NCI-H524 treated with DMSO at 0.1 percent for 48 hours (cell line): ENCODE results near the gene TMPRSS2.
"Not testable (repeated sequence)": the region's sequence is repeated elsewhere in the genome, so short reads cannot be mapped to it uniquely, and the experiment has no call there.

ENCODE experiments used
- DNase-seq: peaks from one replicate; lab custom pipeline; 2025; lab: John Stamatoyannopoulos, UW

Gene TMPRSS2

GRCh38 chr21:41425954-41426675, 81.8 kb downstream of the TMPRSS2 start, which contains the start of gene MX1:
Gene MX1, plus strand, starts transcription at chr21:41426239. Its CDS starts 5,832 bp downstream, at chr21:41432071.
- DNase-seq: no peak

- no peak for DNase-seq
Measured at GRCh38 chr21:41425588-41425953, 82.4 kb downstream of the TMPRSS2 start.

GRCh38 chr21:41423305-41423636, 84.7 kb downstream of the TMPRSS2 start:
- DNase-seq: not testable (repeated sequence)

GRCh38 chr21:41422546-41423304, 85.2 kb downstream of the TMPRSS2 start:
- DNase-seq: no peak

GRCh38 chr21:41420998-41421397, 87.0 kb downstream of the TMPRSS2 start:
- DNase-seq: not testable (repeated sequence)

GRCh38 chr21:41419921-41420862, 87.8 kb downstream of the TMPRSS2 start:
- no peak for DNase-seq

- DNase-seq: no peak
Measured at GRCh38 chr21:41418956-41419680, 88.8 kb downstream of the TMPRSS2 start.

GRCh38 chr21:41418393-41418792, 89.6 kb downstream of the TMPRSS2 start:
- DNase-seq: no peak

GRCh38 chr21:41417505-41417904, 90.5 kb downstream of the TMPRSS2 start:
- not testable (repeated sequence) for DNase-seq
